Kidney (tissue), 14 donors: ENCODE measurements around the gene FFAR1. TPM values are rescaled to one million over a fixed set of nuclear protein-coding genes. Genes with fewer than 3 reads are reported as not detected.

Experiments used
- DNase-seq, 5 donors: peaks; one replicate each; pipeline ENCODE4 v3.0.0-alpha.2; 2013 to 2020
- FAIRE-seq: peaks from 2 replicates; lab custom pipeline; 2012; peaks lifted over from hg19 to GRCh38; lab: Jason Lieb, UNC
- H3K27ac ChIP-seq, 2 donors: one replicate each; pipeline ENCODE4 v1.7.0; 2013; ENCODE audit warnings: low read depth in 2 of 2, low read length in 2 of 2, inconsistent platforms in 1 of 2
- H3K27me3 ChIP-seq: one replicate; pipeline ENCODE4 v1.7.1; 2013; ENCODE audit warnings: low read length, inconsistent platforms; ENCODE audit not compliant: control insufficient read depth, insufficient read depth
- H3K36me3 ChIP-seq, 3 donors: one replicate each; pipeline versions ENCODE4 v1.7.0 to v1.7.1; 2013; ENCODE audit warnings: low read length in 3 of 3, control low read depth in 1 of 3, inconsistent platforms in 1 of 3; ENCODE audit not compliant: insufficient read depth in 3 of 3, control insufficient read depth in 2 of 3
- H3K4me1 ChIP-seq, 3 donors: one replicate each; pipeline versions ENCODE4 v1.7.0 to v1.7.1; 2013; ENCODE audit warnings: low read length in 3 of 3, inconsistent platforms in 1 of 3, low read depth in 1 of 3; ENCODE audit not compliant: control insufficient read depth in 2 of 3, insufficient read depth in 2 of 3
- H3K4me3 ChIP-seq, 3 donors: one replicate each; pipeline versions ENCODE4 v1.7.0 to v1.8.1; 2013; ENCODE audit warnings: low read length in 3 of 3, control low read depth in 1 of 3, inconsistent platforms in 1 of 3
- H3K9ac ChIP-seq, 3 donors: one replicate each; pipeline versions ENCODE4 v1.7.0 to v1.7.1; 2013; ENCODE audit warnings: low read length in 3 of 3, control low read depth in 1 of 3, inconsistent platforms in 1 of 3
- H3K9me3 ChIP-seq, 3 donors: one replicate each; pipeline versions ENCODE4 v1.7.0 to v1.7.1; 2013; ENCODE audit warnings: low read length in 3 of 3, control low read depth in 1 of 3, inconsistent platforms in 1 of 3; ENCODE audit not compliant: control insufficient read depth in 2 of 3, insufficient read depth in 1 of 3
- CTCF ChIP-seq: IDR thresholded peaks from 3 replicates; pipeline ENCODE4 v1.5.1; 2012; ENCODE audit warnings: mild to moderate bottlenecking, moderate library complexity, borderline replicate concordance; ENCODE audit not compliant: insufficient read depth; ENCODE audit errors: extremely low read depth
- intact Hi-C: fragments of 100-400 bp; cut with DNase I; formaldehyde crosslinking; loops from one replicate; pipeline ENCODE4 v1.11.1; 2022
- polyA plus RNA-seq: library from polyadenylated mRNA; stranded (reverse); fragments of 350-450 nt; fragmentation: Illumina TruSeq; extraction: RNeasy Lipid Tissue Mini Kit (QIAGEN cat#74804); gene quantifications from one replicate; pipeline ENCODE4 v1.2.3, GENCODE V29; 2014; ENCODE audit warnings: low read depth, low replicate concordance; ENCODE audit not compliant: insufficient read depth
- total RNA-seq: library from RNA; stranded (reverse); fragmentation: NEBNext Ultra II Directional; extraction: Animal tissue kit (Norgen Biotek cat#: 25700); gene quantifications from one replicate; pipeline ENCODE4 v1.2.1, GENCODE V29; 2021
- donor health status: control.
- donor health status: control.
- donor health status: control.
- donor health status: control.
- donor health status: control.
- donor health status: DM: yes; HTN: yes; CAD: no.
- donor health status: Normal renal cell carcinoma (clear cell type).

Gene FFAR1
- total and polyA plus RNA-seq, 2 donors from 2014 or later, result not detected

- FAIRE-seq (no peak), DNase-seq (peak in 1 of 5 donors; percentile 4)
- no peak overlapping the region for H3K4me3 ChIP-seq
- H3K36me3 ChIP-seq, result no peaks in the 10 kb centered on the region
- intact Hi-C loops, result loop anchor here (10.0 kb wide), 1 partner anchor 111 kb away; no protein-coding TSS in a partner anchor
- H3K4me1 ChIP-seq, result peaks cover 0 to 2% (median 0%) of the 10 kb centered on the region in 3 donors
- TF ChIP-seq CTCF, result no peak
- H3K9ac ChIP-seq, result no peak overlapping the region
- H3K9me3 ChIP-seq, result no peaks in the 10 kb centered on the region
- no peaks in the 10 kb centered on the region for H3K27me3 ChIP-seq
- no peak overlapping the region for H3K27ac ChIP-seq
Observed at GRCh38 chr19:35353635-35354034, 5.9 kb downstream of the FFAR1 start.

- no peak for DNase-seq
- Histone ChIP-seq H3K4me3 (no peak overlapping the region), H3K4me1 (peaks cover 0 to 2% (median 0%) of the 10 kb centered on the region in 3 donors), H3K27me3 (no peaks in the 10 kb centered on the region), H3K27ac (no peak overlapping the region), H3K9ac (no peak overlapping the region), H3K9me3 (no peaks in the 10 kb centered on the region), H3K36me3 (no peaks in the 10 kb centered on the region)
- intact Hi-C loops, result loop anchor here (10.0 kb wide), 1 partner anchor 110 kb away; no protein-coding TSS in a partner anchor
- TF ChIP-seq CTCF, result no peak
- no peak for FAIRE-seq
Observed at GRCh38 chr19:35354898-35355297, 7.2 kb downstream of the FFAR1 start.

- Histone ChIP-seq H3K27ac (no peak overlapping the region), H3K27me3 (no peaks in the 10 kb centered on the region), H3K36me3 (no peaks in the 10 kb centered on the region), H3K4me3 (no peak overlapping the region), H3K4me1 (peaks cover 0 to 2% (median 0%) of the 10 kb centered on the region in 3 donors), H3K9ac (no peak overlapping the region), H3K9me3 (no peaks in the 10 kb centered on the region)
- DNase-seq (no peak), FAIRE-seq (no peak)
- intact Hi-C loops, result loop anchor here (10.0 kb wide), 1 partner anchor 109 kb away; no protein-coding TSS in a partner anchor
- TF ChIP-seq CTCF, result no peak
Observed at GRCh38 chr19:35355791-35356460, 8.2 kb downstream of the FFAR1 start.
